Activated CD4-positive, alpha-beta T cell treated with anti-CD3 and anti-CD28 coated beads, Interleukin-2, amount 50 U/mL, for 4 hours (primary cell): ENCODE results near the gene DNPEP.
"Not testable (repeated sequence)": the region's sequence is repeated elsewhere in the genome, so short reads cannot be mapped to it uniquely, and the experiment has no call there.

Experiments
- DNase-seq, 2 experiments: peaks; one replicate each; pipeline ENCODE4 v3.0.0-alpha.2; 2020

Gene DNPEP

DNA sequence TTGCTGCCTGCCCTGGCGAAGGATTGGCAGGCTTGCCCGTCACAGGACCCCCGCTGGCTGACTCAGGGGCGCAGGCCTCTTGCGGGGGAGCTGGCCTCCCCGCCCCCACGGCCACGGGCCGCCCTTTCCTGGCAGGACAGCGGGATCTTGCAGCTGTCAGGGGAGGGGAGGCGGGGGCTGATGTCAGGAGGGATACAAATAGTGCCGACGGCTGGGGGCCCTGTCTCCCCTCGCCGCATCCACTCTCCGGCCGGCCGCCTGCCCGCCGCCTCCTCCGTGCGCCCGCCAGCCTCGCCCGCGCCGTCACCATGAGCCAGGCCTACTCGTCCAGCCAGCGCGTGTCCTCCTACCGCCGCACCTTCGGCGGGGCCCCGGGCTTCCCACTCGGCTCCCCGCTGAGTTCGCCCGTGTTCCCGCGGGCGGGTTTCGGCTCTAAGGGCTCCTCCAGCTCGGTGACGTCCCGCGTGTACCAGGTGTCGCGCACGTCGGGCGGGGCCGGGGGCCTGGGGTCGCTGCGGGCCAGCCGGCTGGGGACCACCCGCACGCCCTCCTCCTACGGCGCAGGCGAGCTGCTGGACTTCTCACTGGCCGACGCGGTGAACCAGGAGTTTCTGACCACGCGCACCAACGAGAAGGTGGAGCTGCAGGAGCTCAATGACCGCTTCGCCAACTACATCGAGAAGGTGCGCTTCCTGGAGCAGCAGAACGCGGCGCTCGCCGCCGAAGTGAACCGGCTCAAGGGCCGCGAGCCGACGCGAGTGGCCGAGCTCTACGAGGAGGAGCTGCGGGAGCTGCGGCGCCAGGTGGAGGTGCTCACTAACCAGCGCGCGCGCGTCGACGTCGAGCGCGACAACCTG, 30.7 kb upstream of the DNPEP start, which contains the start of gene DES:
TSS of gene DES (plus strand) at position 223 of the 857 bp plus-strand sequence. CDS start at position 309, 86 bp downstream.
- DNase-seq: no peak

DNA sequence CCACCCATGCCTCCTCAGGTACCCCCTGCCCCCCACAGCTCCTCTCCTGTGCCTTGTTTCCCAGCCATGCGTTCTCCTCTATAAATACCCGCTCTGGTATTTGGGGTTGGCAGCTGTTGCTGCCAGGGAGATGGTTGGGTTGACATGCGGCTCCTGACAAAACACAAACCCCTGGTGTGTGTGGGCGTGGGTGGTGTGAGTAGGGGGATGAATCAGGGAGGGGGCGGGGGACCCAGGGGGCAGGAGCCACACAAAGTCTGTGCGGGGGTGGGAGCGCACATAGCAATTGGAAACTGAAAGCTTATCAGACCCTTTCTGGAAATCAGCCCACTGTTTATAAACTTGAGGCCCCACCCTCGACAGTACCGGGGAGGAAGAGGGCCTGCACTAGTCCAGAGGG, 29.7 kb upstream of the DNPEP start:
- DNase-seq: peak; percentile 11 to 17

DNA sequence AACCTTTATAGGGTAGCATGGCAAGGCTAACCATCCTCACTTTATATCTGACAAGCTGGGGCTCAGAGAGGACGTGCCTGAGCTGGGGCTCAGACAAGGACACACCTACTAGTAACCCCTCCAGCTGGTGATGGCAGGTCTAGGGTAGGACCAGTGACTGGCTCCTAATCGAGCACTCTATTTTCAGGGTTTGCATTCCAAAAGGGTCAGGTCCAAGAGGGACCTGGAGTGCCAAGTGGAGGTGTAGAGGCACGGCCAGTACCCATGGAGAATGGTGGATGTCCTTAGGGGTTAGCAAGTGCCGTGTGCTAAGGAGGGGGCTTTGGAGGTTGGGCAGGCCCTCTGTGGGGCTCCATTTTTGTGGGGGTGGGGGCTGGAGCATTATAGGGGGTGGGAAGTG, 29.2 kb upstream of the DNPEP start:
- no peak for DNase-seq

DNA sequence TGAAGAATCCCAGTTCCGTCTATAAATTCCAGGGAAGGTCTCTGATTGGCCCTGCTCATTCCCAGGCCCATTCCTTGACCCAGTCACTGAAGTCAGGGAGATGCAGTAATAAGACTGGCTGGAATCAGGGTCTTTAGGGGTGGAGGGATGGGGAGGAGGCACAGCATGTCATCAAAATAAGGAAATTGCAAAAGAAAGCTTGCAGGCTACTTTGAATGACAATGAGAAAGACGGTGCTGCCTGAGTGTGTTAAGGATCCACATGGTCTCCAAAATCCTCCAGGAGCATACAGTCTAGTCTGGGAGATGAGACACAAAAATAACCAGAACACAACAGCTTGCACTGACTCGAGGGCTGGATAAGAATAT, 28.5 kb upstream of the DNPEP start:
- DNase-seq: no peak

DNA sequence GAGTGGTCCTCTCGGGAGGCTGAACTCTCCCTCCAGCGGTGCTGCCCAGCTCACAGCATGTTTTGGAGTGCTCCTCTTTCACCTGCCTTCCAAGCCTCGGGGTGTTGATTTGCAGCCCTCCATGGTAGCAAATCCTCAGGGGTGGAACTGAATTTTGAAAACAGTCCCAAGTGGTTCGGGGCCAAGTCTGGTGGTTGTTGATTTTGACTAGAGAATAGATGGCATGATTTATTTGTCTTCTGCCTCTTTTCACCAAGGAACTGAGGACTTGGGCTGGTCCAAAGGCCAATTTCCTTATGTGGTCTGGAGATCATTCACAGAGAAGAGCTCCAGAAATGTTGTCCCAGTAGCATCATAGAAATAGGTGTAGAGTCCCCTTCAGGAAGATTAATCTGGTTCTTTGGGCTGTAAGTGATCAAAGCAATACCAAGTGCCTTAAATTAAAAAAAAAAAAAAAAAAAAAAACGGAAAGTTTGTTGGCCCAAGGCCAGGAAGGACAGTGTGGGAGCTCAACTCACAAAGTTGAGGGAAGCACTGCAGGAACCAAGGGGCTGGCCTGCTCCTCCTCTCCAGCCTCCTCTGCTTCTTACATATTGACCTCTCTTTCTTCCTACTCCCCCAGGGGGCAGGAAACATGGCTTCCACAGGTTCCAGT, 28.0 kb upstream of the DNPEP start:
- no peak for DNase-seq

DNA sequence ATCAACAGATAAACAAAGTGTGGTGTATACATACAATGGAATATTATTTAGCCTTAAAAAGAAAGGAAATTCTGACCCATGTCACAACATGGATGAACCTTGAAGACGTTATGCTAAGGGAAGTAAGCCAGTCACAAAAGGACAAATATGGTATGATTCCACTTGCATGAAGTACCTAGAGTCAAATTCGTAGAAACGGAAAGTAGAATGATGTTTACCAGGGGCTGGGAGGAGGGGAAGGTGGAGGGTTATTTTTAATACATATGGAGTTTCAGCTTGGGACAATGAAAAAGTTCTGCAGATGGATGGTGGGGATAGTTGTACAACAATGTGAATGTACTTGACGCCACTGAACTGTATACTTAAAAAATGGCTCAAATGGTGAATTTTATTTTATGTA, 27.1 kb upstream of the DNPEP start:
- DNase-seq: no peak

DNA sequence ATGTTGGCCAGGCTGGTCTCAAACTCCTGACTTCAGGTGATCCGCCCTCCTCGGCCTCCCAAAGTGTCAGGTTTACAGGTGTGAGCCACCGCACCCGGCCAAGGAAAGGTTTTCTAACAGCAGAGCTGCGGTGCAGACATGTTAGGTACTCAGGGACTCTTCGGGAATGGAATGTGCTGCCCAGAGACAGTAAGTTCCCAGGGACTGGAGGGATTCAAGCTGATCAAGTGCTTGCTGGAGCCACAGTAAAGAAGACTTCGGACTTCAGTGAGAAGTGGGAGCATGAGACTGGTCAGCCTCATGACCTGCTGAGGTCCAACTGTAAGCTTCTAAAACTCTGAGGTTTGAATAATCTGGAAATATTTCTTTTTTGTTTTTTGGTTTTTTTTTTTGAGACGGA, 22.7 kb upstream of the DNPEP start:
- DNase-seq: no peak

DNA sequence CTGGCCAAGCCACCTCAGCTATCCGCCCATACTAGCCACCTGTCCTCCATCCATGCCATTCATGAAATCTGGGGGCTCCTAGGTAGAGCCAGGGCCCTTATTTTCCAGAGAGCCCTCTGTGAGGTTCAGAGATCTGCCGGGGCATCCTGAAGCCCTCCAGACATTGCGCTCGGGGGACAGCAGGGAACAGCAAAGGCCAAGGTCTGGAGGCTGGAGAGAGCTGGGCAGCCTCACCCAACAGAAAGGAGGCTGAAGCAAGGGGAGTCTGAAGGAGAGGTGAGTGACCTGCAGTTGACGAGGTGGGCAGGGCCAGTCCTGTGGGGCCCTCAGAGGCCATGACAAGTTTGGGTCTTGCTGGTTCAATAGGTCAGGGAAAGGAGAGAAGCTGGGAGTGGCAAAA, 21.9 kb upstream of the DNPEP start:
- DNase-seq: no peak

DNA sequence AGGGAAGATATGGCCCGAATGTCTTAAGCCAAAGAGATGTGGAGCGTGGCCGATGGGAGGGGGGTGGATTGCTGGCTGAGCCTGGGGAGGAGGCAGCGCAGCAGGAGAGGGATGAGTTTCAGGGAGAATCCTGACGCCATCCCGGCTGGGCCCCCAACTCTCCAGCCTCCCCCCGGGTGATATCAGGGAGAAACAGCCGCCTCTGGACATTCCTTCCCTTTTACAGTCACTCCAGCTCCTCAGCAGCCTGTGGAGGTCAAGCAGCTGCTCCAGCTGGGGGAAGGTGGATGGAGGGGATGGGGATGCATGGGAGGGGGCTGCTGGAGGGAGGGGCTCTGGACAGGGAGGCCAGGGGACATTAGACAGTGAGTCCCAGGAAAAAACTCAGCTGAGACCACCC, 20.9 kb upstream of the DNPEP start:
- no peak for DNase-seq

DNA sequence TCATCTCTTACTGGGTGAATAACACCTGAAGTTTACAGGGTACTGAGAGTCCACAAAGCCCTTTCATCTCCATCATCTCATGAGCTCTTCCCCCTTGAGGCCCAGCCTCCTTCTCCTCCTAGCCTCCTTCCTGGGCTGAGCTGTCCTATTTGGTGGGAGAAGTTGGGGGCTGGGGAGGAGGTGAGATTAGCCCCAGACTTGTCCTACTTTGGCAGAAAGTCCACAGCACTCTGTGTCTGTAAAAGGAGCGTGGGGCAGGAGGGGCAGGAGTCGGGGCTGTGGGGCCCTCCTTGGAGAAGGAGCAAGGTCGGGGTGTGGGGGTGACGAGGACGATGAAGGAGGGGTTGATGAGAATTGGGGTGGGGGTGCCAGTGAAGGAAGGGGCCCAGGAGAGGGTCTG, 20.5 kb upstream of the DNPEP start:
- no peak for DNase-seq

DNA sequence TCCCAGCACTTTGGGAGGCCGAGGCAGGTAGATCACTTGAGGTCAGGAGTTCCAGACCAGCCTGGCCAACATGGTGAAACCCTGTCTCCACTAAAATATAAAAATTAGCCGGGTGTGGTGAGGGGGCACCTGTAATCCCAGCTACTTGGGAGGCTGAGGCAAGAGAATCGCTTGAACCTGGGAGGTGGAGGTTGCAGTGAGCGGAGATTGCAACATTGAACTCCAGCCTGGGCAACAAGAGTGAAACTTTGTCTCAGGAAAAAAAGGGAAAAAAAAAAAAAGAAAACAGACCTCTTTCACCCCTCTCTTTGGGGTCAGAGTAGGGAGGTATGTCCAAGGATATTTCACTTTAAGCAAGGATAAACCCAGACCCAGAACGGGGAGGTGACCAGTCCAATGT, 19.6 kb upstream of the DNPEP start:
- not testable (repeated sequence) for DNase-seq

DNA sequence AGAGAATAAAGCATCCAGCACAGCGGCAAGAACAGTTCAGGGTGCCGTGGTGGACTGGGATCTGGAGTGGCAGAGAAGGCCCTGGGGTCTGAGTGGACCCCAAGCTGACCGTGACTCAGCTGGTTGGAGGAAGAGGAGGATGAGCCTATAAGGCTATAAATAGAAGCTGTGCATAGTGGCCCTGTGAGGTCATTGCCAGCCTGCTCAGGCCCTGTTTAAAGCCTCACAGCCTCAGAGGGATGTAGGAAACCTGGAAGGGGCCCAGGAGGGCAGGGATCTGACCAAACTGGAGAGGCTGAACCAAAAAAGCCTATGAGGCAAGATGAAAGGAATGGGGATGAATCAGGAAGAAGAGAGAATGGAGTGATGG, 19.1 kb upstream of the DNPEP start:
- no peak for DNase-seq

DNA sequence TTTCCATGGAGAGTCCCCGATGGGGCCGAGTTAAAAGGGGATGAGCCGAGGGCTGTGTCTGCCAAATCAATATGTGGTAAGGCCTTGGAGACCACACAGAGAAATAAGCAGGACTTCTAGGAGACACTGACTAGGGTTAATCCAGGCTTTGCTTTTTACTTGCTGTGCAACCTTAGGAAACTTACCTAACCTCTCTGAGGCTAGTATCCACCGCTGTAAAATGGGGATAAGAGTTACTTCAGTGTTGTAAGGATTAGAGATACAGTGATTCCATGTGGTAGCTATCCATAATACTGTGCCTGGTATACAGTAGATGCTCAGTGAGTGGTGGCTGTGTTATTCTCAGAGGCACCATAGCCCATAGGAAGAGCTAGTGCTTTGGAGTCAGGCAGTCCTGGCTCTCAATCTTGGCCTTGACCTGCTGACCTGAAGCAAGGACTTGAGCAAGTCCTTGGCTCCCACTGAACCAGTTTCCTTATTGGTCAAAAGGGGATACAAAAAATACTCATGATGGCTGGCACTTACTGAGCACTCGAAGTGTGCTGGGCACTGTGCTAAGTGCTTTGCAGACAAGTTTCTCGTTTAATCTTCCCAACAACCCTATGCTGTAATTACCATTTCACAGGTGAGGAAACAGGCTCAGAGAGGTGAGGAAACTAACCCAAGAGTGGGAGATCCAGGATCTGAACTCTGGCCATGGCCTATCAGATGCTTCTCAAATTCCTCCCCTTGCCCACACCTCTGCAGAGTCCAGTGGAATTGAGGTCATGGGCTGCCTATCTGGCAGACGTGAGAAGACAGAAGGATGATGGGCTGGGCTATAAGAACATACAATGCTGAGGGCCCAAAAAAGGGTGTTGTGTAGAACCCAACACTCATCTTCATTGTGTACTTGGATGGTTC, 18.5 kb upstream of the DNPEP start:
- no peak for DNase-seq

DNA sequence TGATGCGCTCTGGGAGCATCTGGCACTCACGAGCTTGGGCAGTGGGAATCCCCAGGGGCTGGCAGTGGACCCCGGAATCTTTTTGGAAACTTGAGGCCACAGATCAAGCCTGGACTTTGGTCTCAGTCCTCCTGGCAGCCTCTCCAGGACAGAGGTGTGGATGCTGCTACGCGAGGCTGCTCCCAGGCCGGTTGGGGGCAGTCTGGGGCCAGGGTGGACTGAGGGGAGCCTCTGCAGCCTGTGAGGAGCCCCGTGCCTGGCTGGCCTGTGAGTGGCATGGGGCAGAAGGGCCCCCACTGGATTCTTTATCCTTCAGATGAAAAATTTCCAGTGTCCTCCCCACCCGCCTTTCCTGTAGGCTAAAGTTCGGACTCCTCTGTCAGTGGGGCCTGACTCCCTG, 17.7 kb upstream of the DNPEP start:
- DNase-seq: no peak

DNA sequence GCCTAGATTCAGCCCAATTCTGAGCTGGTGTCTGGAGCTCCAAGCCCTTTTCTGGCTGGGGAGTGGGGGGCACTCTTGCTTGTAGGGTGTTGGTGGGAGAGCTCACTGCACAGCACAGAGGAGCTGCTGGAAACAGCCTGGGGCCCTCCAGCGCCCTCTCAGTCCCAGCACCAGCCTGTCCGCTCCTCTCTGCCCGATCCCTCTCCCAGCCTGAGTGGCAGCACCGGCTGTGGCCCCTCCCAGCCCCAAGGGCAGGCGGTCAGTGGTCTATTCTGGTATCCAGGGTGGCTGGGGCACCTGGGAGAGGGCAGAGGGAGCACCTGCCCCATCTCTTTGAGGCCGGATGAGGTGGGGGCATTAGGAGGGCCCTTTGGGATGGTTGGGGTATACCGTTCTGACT, 17.2 kb upstream of the DNPEP start:
- no peak for DNase-seq

DNA sequence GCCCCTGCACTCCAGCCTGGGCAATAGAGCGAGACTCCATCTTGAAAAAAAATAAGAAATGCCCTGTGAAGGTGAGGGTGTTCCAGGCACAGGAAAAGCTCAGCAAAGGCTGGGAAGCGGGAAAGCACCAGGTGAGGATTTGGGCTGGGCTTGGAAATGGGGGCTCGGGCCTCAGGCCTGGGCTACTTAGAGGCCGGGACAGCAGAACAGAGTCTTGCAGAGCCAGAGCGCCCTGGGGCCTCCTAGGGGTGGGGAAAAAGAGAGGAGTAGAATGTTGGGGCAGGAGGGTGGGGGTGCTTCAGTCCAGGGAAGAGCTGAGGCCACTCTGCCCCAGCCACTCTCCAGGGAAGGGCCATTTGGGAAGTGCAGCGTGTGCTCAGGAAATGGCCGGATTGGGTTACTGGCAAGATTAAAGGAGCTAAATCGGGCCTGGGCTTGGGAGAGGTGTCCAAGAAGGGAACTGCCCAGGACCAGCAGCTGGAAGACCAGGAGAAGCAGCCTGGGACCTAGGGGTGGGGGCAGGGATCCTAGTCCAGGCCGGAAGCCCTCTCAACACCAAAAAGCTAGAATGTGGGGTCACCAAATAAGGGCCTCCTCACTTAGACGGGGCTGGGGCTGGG, 16.7 kb upstream of the DNPEP start:
- no peak for DNase-seq

DNA sequence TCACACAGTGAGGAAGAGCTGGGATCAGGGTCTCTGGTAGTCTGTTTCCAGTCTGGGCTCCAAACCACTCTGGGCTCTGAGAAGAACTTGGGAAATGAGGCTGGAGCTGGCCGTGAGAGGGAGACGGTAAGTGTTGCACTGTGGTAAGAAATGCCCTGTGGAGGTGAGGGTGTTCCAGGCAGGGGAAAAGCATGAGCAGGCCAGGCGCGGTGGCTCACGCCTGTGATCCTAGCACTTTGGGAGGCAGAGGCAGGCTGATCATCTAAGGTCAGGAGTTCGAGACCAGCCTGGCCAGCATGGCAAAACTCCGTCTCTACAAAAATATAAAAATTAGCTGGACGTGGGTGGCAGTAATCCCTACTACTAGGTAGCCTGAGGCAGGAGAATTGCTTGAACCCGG, 16.1 kb upstream of the DNPEP start:
- no peak for DNase-seq

DNA sequence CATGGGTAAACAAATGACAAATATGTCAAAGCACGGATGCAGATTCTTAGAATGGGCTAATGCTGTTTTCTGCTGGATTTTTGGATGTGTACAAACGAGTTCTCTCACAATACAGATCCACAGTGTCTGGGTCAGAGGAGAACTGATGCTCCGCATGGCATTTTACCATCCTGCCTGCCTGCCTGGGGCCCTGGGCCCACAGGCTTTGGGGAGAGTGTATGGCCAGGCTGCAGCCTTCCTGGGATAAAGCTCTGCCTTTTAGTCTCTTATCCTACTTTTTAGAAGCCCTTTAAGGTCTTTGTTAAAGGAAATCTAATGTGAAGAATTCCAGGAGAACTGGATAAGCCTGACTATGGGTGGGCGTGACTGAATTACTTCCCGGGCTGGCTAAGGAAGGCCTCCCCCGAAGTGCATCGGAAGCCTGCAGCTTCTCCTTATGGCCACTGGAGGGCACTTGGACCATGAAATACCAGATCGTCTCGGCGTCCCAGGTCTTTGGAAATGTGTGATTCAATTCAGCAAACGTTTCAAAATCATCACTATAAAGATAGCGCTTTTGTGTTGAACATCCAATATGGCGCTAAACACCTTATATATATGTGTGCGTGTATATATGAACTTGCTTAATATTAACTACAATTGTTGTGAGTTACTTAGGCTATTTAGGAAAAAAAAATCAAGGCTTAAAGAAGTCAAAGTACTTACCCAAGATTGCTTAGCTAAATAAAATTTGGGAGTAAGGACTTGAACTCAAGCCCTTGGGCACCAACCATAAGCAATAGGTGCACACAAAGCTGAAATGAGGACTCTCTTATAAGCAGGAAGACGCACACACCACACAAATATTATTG, 15.2 kb upstream of the DNPEP start:
- peak; percentile 45 to 48 for DNase-seq

DNA sequence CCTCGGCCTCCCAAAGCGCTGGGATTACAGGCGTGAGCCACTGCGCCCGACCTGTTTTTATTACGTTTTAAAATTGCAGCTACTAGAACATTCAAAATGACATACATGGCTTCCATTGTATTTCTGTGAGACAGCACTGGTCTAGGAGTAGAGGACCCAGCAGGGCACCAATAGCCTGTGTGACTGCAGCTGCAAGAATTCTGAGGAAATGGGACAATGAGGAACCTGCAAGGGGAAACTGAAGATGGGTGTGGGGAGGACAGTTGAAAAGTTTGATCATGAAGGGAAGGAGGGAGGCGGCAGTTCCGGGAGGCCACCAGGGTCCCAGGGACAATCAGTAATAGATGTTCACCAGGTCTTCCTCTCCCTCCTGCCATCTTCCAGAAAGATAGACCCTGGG, 13.9 kb upstream of the DNPEP start:
- DNase-seq: no peak

DNA sequence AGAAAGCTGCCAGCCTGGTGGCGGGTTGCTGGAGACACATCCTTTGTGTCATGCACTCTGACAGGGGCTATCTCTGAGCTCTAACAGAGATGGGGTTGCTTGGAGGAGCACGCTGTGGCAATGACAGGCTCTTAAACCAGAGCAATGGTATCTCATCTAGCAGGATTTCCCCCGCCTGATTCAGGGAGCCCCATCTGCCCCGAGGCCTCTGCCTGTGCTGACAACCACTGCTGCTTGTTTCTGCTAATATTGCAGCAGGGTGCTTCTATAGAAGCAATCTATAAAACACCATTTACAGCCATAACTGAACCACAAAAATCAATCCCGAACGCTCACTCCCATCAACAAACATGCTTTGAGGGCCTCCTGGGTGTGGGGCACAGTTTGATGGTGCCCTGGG, 12.8 kb upstream of the DNPEP start:
- no peak for DNase-seq

DNA sequence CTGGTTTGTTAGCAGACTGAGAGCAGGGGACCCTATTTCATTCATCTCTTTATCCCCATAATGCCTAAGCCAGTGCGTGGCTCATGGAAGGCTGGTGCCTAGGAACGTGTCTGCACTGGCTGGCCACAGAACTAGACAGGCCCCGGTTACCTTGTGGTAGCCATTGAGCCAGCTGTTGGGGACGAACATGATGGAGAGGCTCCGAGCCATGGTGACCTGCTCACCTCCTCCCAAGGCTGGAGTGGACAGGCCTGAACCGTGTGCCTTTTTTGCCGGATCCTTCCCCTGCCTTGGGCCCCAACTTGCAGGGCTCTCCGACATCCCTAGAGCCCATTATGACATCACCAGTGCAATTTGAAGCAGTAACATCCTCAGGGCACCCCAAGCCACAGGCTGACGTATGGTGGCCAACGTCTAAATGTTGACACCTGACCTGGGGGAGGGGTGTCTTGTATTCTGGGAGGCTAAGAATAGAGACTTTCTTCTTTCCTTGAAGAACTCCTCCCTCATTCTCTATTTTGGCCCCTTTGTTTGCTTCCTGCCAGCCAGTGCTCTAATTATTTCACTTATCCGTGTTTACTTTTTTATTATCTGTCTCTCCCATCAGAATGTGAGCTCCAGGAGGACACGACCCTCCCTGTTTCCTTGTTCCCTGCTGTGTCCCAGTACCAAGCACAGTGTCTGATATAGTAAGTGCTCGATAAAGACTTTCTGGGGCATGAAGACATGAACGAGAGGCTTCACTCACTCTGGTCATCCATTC, 12.2 kb upstream of the DNPEP start:
- no peak for DNase-seq
